GM23338 (cell line): ENCODE results near the gene TSEN2.

ENCODE experiments used
- CTCF ChIP-seq, 2 experiments: fragments of 200-600 bp in 1 of 2; sonication (generic) in 1 of 2; conservative IDR thresholded peaks; 2 replicates each; pipeline versions ENCODE4 v1.5.1 to v1.6.1; 2016 to 2017; ENCODE audit warnings: antibody characterized with exemption in 2 of 2, low read depth in 2 of 2, mild to moderate bottlenecking in 2 of 2, moderate library complexity in 1 of 2
- ETS1 ChIP-seq: IDR thresholded peaks from 2 replicates; pipeline ENCODE4 v1.6.1; 2016; ENCODE audit warnings: antibody characterized with exemption
- EZH2 ChIP-seq: fragments of 200-600 bp; sonication (generic); IDR thresholded peaks from one replicate; pipeline ENCODE4 v1.8.0; 2017; ENCODE audit warnings: antibody characterized with exemption, mild to moderate bottlenecking, low read depth; ENCODE audit not compliant: unreplicated experiment
- POLR2AphosphoS5 ChIP-seq: IDR thresholded peaks from 2 replicates; pipeline ENCODE4 v1.6.1; 2016; ENCODE audit warnings: antibody characterized with exemption, low read depth

- TF ChIP-seq CTCF (conservative IDR thresholded peaks at IDR 0.05; ENCODE audit: low read depth in 2 of 2), result no peak
- TF ChIP-seq ETS1, result no peak
- no peak for TF ChIP-seq POLR2AphosphoS5
- no peak for TF ChIP-seq EZH2
Observed at GRCh38 chr3:12483872-12484197, 445 bp upstream of the TSEN2 start.
